ENCODE results near the gene MYRIP. TPM values are rescaled to one million over a fixed set of nuclear protein-coding genes. Genes with fewer than 3 reads are reported as not detected.

The MYRIP gene
- total RNA-seq, 3 donors from 2014 or later (not counting 1 experiment from before 2014, with no cell fraction given): not detected

- WGBS (ENCODE audit: insufficient coverage): 16% methylated on average over 25 of the region's 26 CpGs
- peaks cover 3% of the 10 kb centered on the region in 2 donors for H3K9me3 Mint-ChIP-seq
- Histone ChIP-seq H3K27ac (ENCODE audit: low read length) (no peak overlapping the region), H3K4me3 (ENCODE audit: low read length) (no peak overlapping the region), H3K27me3 (ENCODE audit: control insufficient read depth, insufficient read depth, low read length) (peaks cover 32% of the 10 kb centered on the region), H3K36me3 (ENCODE audit: control insufficient read depth, insufficient read depth, low read length) (no peaks in the 10 kb centered on the region), H3K4me1 (ENCODE audit: control insufficient read depth, insufficient read depth, low read length) (peaks cover 13% of the 10 kb centered on the region), H3K9me3 (ENCODE audit: control insufficient read depth, insufficient read depth, low read length) (no peaks in the 10 kb centered on the region)
- peaks cover 63 to 64% of the 10 kb centered on the region in 2 donors for H3K27me3 Mint-ChIP-seq (ENCODE audit: low read depth in 2 of 2)
- ATAC-seq (no peak), DNase-seq (no peak)
- intact Hi-C loops (cut with micrococcal nuclease): no loop called here
- no peak overlapping the region for H3K27ac Mint-ChIP-seq
- H3K4me1 Mint-ChIP-seq: peaks cover 12 to 15% of the 10 kb centered on the region in 2 donors
- peak overlapping the region; percentile 49 for H3K4me3 Mint-ChIP-seq
- H3K36me3 Mint-ChIP-seq: peaks cover 20% of the 10 kb centered on the region
- TF ChIP-seq CTCF (IDR thresholded peaks at IDR 0.05): no peak
Measured at GRCh38 chr3:39808467-39809180, 785 bp upstream of the MYRIP start.

- TF ChIP-seq CTCF (IDR thresholded peaks at IDR 0.05): no peak
- Histone ChIP-seq H3K27ac (ENCODE audit: low read length) (no peak overlapping the region), H3K9me3 (ENCODE audit: control insufficient read depth, insufficient read depth, low read length) (no peaks in the 10 kb centered on the region), H3K36me3 (ENCODE audit: control insufficient read depth, insufficient read depth, low read length) (no peaks in the 10 kb centered on the region), H3K4me1 (ENCODE audit: control insufficient read depth, insufficient read depth, low read length) (peaks cover 13% of the 10 kb centered on the region), H3K27me3 (ENCODE audit: control insufficient read depth, insufficient read depth, low read length) (peaks cover 34% of the 10 kb centered on the region), H3K4me3 (ENCODE audit: low read length) (no peak overlapping the region)
- 2% methylated on average over 47 of the region's 48 CpGs for WGBS (ENCODE audit: insufficient coverage)
- H3K27me3 Mint-ChIP-seq (ENCODE audit: low read depth in 2 of 2): peaks cover 64 to 76% of the 10 kb centered on the region in 2 donors
- peak overlapping the region; percentile 74 for H3K4me3 Mint-ChIP-seq
- H3K9me3 Mint-ChIP-seq: no peaks in the 10 kb centered on the region
- ATAC-seq: no peak
- intact Hi-C loops (cut with micrococcal nuclease): no loop called here
- no peak for DNase-seq
- H3K27ac Mint-ChIP-seq: no peak overlapping the region
- H3K4me1 Mint-ChIP-seq: peaks cover 12 to 15% of the 10 kb centered on the region in 2 donors
- H3K36me3 Mint-ChIP-seq: peaks cover 15% of the 10 kb centered on the region
Measured at GRCh38 chr3:39809995-39810595, 686 bp downstream of the MYRIP start.

- no peak for ATAC-seq
- peaks cover 34% of the 10 kb centered on the region for H3K27me3 ChIP-seq (ENCODE audit: control insufficient read depth, insufficient read depth, low read length)
- no peak overlapping the region for H3K27ac Mint-ChIP-seq
- no peak overlapping the region for H3K27ac ChIP-seq (ENCODE audit: low read length)
- peaks cover 15% of the 10 kb centered on the region for H3K36me3 Mint-ChIP-seq
- WGBS (ENCODE audit: insufficient coverage): 5% methylated on average over 16 of the region's 16 CpGs
- no peak for DNase-seq
- no peaks in the 10 kb centered on the region for H3K9me3 ChIP-seq (ENCODE audit: control insufficient read depth, insufficient read depth, low read length)
- peaks cover 12 to 15% of the 10 kb centered on the region in 2 donors for H3K4me1 Mint-ChIP-seq
- H3K4me1 ChIP-seq (ENCODE audit: control insufficient read depth, insufficient read depth, low read length): peaks cover 13% of the 10 kb centered on the region
- no peak overlapping the region for H3K4me3 ChIP-seq (ENCODE audit: low read length)
- intact Hi-C loops (cut with micrococcal nuclease): no loop called here
- H3K4me3 Mint-ChIP-seq: peak overlapping the region; percentile 74
- no peaks in the 10 kb centered on the region for H3K9me3 Mint-ChIP-seq
- no peaks in the 10 kb centered on the region for H3K36me3 ChIP-seq (ENCODE audit: control insufficient read depth, insufficient read depth, low read length)
- TF ChIP-seq CTCF (IDR thresholded peaks at IDR 0.05): no peak
- peaks cover 58 to 81% of the 10 kb centered on the region in 2 donors for H3K27me3 Mint-ChIP-seq (ENCODE audit: low read depth in 2 of 2)
Measured at GRCh38 chr3:39810647-39811161, 1.3 kb downstream of the MYRIP start.
